GM21447 (cell line): ENCODE data around the gene FAT2.
"Not testable (repeated sequence)": the region's sequence is repeated elsewhere in the genome, so short reads cannot be mapped to it uniquely, and the experiment has no call there.

Experiments
- ATAC-seq: cut with Tn5 transposase; IDR thresholded peaks from one replicate; pipeline ENCODE4 v1.9.1; 2021; ENCODE audit not compliant: unreplicated experiment

The FAT2 gene

GRCh38 chr5:151612689-151613427 lies 21.7 kb upstream of the FAT2 start:
- peak; percentile 91 for ATAC-seq

GRCh38 chr5:151611127-151611775 lies 20.1 kb upstream of the FAT2 start:
- no peak for ATAC-seq

- no peak for ATAC-seq
These were observed 17.4 kb upstream of the FAT2 start for GRCh38 chr5:151608522-151608921.

- ATAC-seq, result no peak
These were observed 16.2 kb upstream of the FAT2 start for GRCh38 chr5:151607304-151607703.

GRCh38 chr5:151605559-151605958 lies 14.4 kb upstream of the FAT2 start:
- ATAC-seq, result no peak

- ATAC-seq, result no peak
These were observed 11.7 kb upstream of the FAT2 start for GRCh38 chr5:151602806-151603205.

GRCh38 chr5:151601391-151601790 lies 10.3 kb upstream of the FAT2 start:
- ATAC-seq, result no peak

GRCh38 chr5:151600069-151600665 lies 9.0 kb upstream of the FAT2 start:
- ATAC-seq, result no peak

GRCh38 chr5:151598984-151599383 lies 7.9 kb upstream of the FAT2 start:
- no peak for ATAC-seq

GRCh38 chr5:151598549-151598948 lies 7.4 kb upstream of the FAT2 start:
- ATAC-seq, result no peak

GRCh38 chr5:151597749-151598148 lies 6.6 kb upstream of the FAT2 start:
- no peak for ATAC-seq

- no peak for ATAC-seq
These were observed 5.9 kb upstream of the FAT2 start for GRCh38 chr5:151596828-151597539.

GRCh38 chr5:151595411-151595826 lies 4.3 kb upstream of the FAT2 start:
- ATAC-seq, result no peak

- ATAC-seq, result peak; percentile 70
These were observed 1.8 kb upstream of the FAT2 start for GRCh38 chr5:151592855-151593408.

GRCh38 chr5:151589878-151590570 lies 1.1 kb downstream of the FAT2 start:
- ATAC-seq, result no peak

GRCh38 chr5:151587796-151588555 lies 3.2 kb downstream of the FAT2 start:
- ATAC-seq, result no peak

- ATAC-seq, result no peak
These were observed 5.2 kb downstream of the FAT2 start for GRCh38 chr5:151585970-151586369.

- not testable (repeated sequence) for ATAC-seq
These were observed 5.8 kb downstream of the FAT2 start for GRCh38 chr5:151585344-151585743.

GRCh38 chr5:151584057-151584937 lies 6.8 kb downstream of the FAT2 start:
- ATAC-seq, result no peak
